AG04450 (cell line): Measurements from ENCODE around the gene TMEM42. TPM values are rescaled to one million over a fixed set of nuclear protein-coding genes. Genes with fewer than 3 reads are reported as not detected.
"Not testable (repeated sequence)": the region's sequence is repeated elsewhere in the genome, so short reads cannot be mapped to it uniquely, and the experiment has no call there.

Experiments used
- CTCF ChIA-PET: fragments of 300-600, 350-600 bp; formaldehyde crosslinking; extraction: SDS; loops from one replicate; lab custom pipeline; 2022; ENCODE audit warnings: antibody characterized with exemption, inconsistent platforms; lab: Charles Lee
- POLR2A ChIA-PET: fragments of 350-600 bp; formaldehyde crosslinking; extraction: SDS; loops from one replicate; lab custom pipeline; 2021; ENCODE audit warnings: antibody characterized with exemption, inconsistent platforms; lab: Yijun Ruan, JAX
- DNase-seq: peaks from one replicate; pipeline ENCODE4 v3.0.0-alpha.2; 2011; ENCODE audit warnings: low read depth, low spot score
- H3K27ac ChIP-seq: one replicate; pipeline ENCODE4 v1.5.1; 2012; ENCODE audit warnings: low read depth, low read length, control low read depth
- H3K27me3 ChIP-seq: one replicate; pipeline ENCODE4 v1.6.0; 2012; ENCODE audit warnings: low read length; ENCODE audit not compliant: control insufficient read depth, insufficient read depth
- H3K4me3 ChIP-seq: 2 replicates; pipeline ENCODE4 v1.5.1; 2011; ENCODE audit warnings: mild to moderate bottlenecking, low read depth, low read length, control low read depth
- H3K9me3 ChIP-seq: 2 replicates; pipeline ENCODE4 v1.5.1; 2012; ENCODE audit warnings: low read length; ENCODE audit not compliant: control insufficient read depth, insufficient read depth
- CTCF ChIP-seq: IDR thresholded peaks from 2 replicates; pipeline ENCODE4 v1.5.1; 2011; ENCODE audit warnings: low read depth, low read length, control low read depth, inconsistent platforms
- polyA plus RNA-seq: library from polyadenylated mRNA; depleted of rRNA; stranded (reverse); fragments of >200 nt; gene quantifications from 2 replicates; pipeline ENCODE4 v1.2.3, GENCODE V29; 2011

Gene TMEM42
- polyA plus RNA-seq, 1 experiment: 25.7 TPM

- H3K4me3 ChIP-seq: no peak overlapping the region
- no peak overlapping the region for H3K27ac ChIP-seq
- DNase-seq: no peak
- no peak for TF ChIP-seq CTCF
- H3K27me3 ChIP-seq: no peaks in the 10 kb centered on the region
- POLR2A ChIA-PET: no interaction called here
- no peaks in the 10 kb centered on the region; the same call in 1 of the 2 replicates for H3K9me3 ChIP-seq
- CTCF ChIA-PET: no interaction called here
Observed at GRCh38 chr3:44835684-44836083, 26.0 kb upstream of the TMEM42 start.

GRCh38 chr3:44842376-44842775 is 19.3 kb upstream of the TMEM42 start:
- H3K9me3 ChIP-seq: no peaks in the 10 kb centered on the region
- TF ChIP-seq CTCF: no peak
- ChIA-PET CTCF (interaction anchor here (0.7 kb wide), 1 partner anchor 71 kb away, joined by 4 read pairs; no protein-coding TSS in a partner anchor), POLR2A (no interaction called here)
- DNase-seq: no peak
- no peaks in the 10 kb centered on the region for H3K27me3 ChIP-seq
- H3K4me3 ChIP-seq: no peak overlapping the region
- no peak overlapping the region for H3K27ac ChIP-seq

- CTCF ChIA-PET: interaction anchor here (1.0 kb wide), 1 partner anchor 67 kb away, joined by 3 read pairs; no protein-coding TSS in a partner anchor
- no peaks in the 10 kb centered on the region for H3K9me3 ChIP-seq
Observed at GRCh38 chr3:44845528-44846520, 15.9 kb upstream of the TMEM42 start.

DNA sequence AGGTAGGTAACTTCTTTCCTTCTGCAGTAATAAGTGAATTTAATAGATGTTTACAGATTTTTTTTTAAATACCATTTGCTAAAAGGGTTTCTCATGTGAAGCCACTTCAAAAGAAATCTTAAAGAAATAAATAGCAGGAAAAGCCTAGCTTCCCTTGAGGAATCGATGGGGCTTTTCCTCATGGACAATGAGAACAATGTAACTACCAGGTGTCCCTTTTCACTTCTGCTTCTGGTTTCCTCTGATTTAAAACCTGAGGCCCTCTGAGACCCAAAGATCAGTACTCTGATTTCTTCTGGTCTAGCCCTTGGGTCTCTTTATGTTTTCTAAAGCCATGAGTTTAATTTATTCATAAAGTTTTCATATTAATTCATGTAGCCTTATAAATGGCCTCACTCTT is 13.1 kb upstream of the TMEM42 start:
- H3K4me3 ChIP-seq: no peak overlapping the region
- no peaks in the 10 kb centered on the region for H3K27me3 ChIP-seq
- no peak for DNase-seq
- no peak overlapping the region for H3K27ac ChIP-seq
- TF ChIP-seq CTCF: no peak
- ChIA-PET CTCF (interaction anchor here (2.1 kb wide), 1 partner anchor 65 kb away, joined by 10 read pairs; no protein-coding TSS in a partner anchor), POLR2A (no interaction called here)
- no peaks in the 10 kb centered on the region for H3K9me3 ChIP-seq

More at GRCh38 chr3:44845528-44846520, 15.9 kb upstream of the TMEM42 start:
- H3K4me3 ChIP-seq: no peak overlapping the region
- POLR2A ChIA-PET: no interaction called here
- no peak overlapping the region for H3K27ac ChIP-seq
- DNase-seq: no peak
- no peaks in the 10 kb centered on the region for H3K27me3 ChIP-seq
- TF ChIP-seq CTCF: no peak

- H3K9me3 ChIP-seq, H3K4me3 ChIP-seq, CTCF ChIA-PET, H3K27me3 ChIP-seq, POLR2A ChIA-PET, H3K27ac ChIP-seq, DNase-seq: not testable (repeated sequence)
Observed at GRCh38 chr3:44856663-44857062, 5.0 kb upstream of the TMEM42 start.
